Caco-2 (cell line): ENCODE data around the gene TSPAN31. TPM values are rescaled to one million over a fixed set of nuclear protein-coding genes. Genes with fewer than 3 reads are reported as not detected.
A peak's percentile ranks its signal among the peaks of the same experiment; 100 is the strongest.
"Not testable (repeated sequence)": the region's sequence is repeated elsewhere in the genome, so short reads cannot be mapped to it uniquely, and the experiment has no call there.

ENCODE experiments used
- BruUV-seq: library from RNA; stranded (reverse); fragments of 400-500 nt; replicated peaks from 2 replicates; lab custom pipeline; 2021; lab: Mats Ljungman, UMichigan
- CTCF ChIA-PET: fragments of 300-600 bp; sonication (Branson Sonifier 250); formaldehyde crosslinking; loops from one replicate; lab custom pipeline; 2022; ENCODE audit warnings: antibody characterized with exemption; lab: Charles Lee
- POLR2A ChIA-PET: fragments of 300-600 bp; sonication (Branson Sonifier 250); formaldehyde crosslinking; loops from one replicate; lab custom pipeline; 2022; ENCODE audit warnings: antibody characterized with exemption; lab: Charles Lee
- DNase-seq, 2 experiments: peaks; one replicate each; pipeline versions ENCODE4 v3.0.0 to v3.0.0-alpha.2; 2020 to 2022
- H3K27me3 ChIP-seq: replicated peaks from 2 replicates; pipeline ENCODE4 v1.6.0; 2011; ENCODE audit warnings: low read length; ENCODE audit not compliant: control insufficient read depth, insufficient read depth
- H3K36me3 ChIP-seq: 2 replicates; pipeline ENCODE4 v1.5.1; 2011; ENCODE audit warnings: low read length; ENCODE audit not compliant: control insufficient read depth, insufficient read depth
- H3K4me1 ChIP-seq: fragments of 250-450 bp; sonication (Bioruptor Pico); 2 replicates; pipeline ENCODE4 v1.5.1; 2020; ENCODE audit warnings: mild to moderate bottlenecking
- H3K4me3 ChIP-seq: 2 replicates; pipeline ENCODE4 v1.5.1; 2011; ENCODE audit warnings: low read depth, mild to moderate bottlenecking, control low read depth, low read length
- H3K9me3 ChIP-seq: fragments of 250-450 bp; sonication (Bioruptor Pico); 2 replicates; pipeline ENCODE4 v1.5.1; 2020; ENCODE audit warnings: mild to moderate bottlenecking, moderate library complexity
- H3K27ac Mint-ChIP-seq: one replicate; pipeline ENCODE4 v1.8.0; 2022; ENCODE audit warnings: mixed read lengths; ENCODE audit not compliant: unreplicated experiment
- H3K27me3 Mint-ChIP-seq: one replicate; pipeline ENCODE4 v1.8.0; 2022; ENCODE audit warnings: mixed read lengths; ENCODE audit not compliant: insufficient read depth, unreplicated experiment
- H3K36me3 Mint-ChIP-seq: one replicate; pipeline ENCODE4 v1.8.0; 2022; ENCODE audit warnings: mild to moderate bottlenecking, mixed read lengths; ENCODE audit not compliant: insufficient read depth, unreplicated experiment
- H3K4me1 Mint-ChIP-seq: one replicate; pipeline ENCODE4 v1.8.0; 2022; ENCODE audit warnings: low read depth, mixed read lengths; ENCODE audit not compliant: unreplicated experiment
- H3K4me3 Mint-ChIP-seq: one replicate; pipeline ENCODE4 v1.8.0; 2022; ENCODE audit warnings: mild to moderate bottlenecking, moderate library complexity, mixed read lengths; ENCODE audit not compliant: unreplicated experiment
- H3K9me3 Mint-ChIP-seq: one replicate; pipeline ENCODE4 v1.8.0; 2022; ENCODE audit warnings: mixed read lengths; ENCODE audit not compliant: unreplicated experiment
- CTCF ChIP-seq, 2 experiments: fragments of 200-600 bp in 1 of 2; IDR thresholded peaks; 1 replicate in 1 of 2; 2 replicates in 1 of 2; pipeline versions ENCODE4 v1.5.1 to v1.8.0; 2011 to 2022; ENCODE audit warnings: antibody characterized with exemption in 1 of 2, control low read depth in 1 of 2, inconsistent platforms in 1 of 2, low read depth in 1 of 2, low read length in 1 of 2, mild to moderate bottlenecking in 1 of 2, moderate library complexity in 1 of 2; ENCODE audit not compliant: insufficient read depth in 1 of 2, severe bottlenecking in 1 of 2, unreplicated experiment in 1 of 2
- intact Hi-C: fragments of 100-400 bp; cut with micrococcal nuclease; formaldehyde crosslinking; loops from one replicate; pipeline ENCODE4 v1.10.0; 2022; ENCODE audit not compliant: unreplicated experiment
- total RNA-seq: library from RNA; stranded (reverse); gene quantifications from 2 replicates; pipeline ENCODE4 v1.2.3, GENCODE V29; 2022

Gene TSPAN31
- total RNA-seq, 1 experiment from 2014 or later: 23.3 TPM

GRCh38 chr12:57771873-57772428 lies 27.1 kb downstream of the TSPAN31 start, which contains the start of gene METTL1:
Gene METTL1, minus strand, starts transcription at chr12:57772105. Its CDS starts 22 bp downstream, at chr12:57772083.
- DNase-seq: peak; percentile 94 to 96
- no peaks in the 10 kb centered on the region for H3K9me3 ChIP-seq
- H3K27me3 Mint-ChIP-seq: no peaks in the 10 kb centered on the region
- H3K27ac Mint-ChIP-seq: peak within 1 kb of the TSS; percentile 97
- peaks cover 3% of the 10 kb centered on the region for H3K36me3 ChIP-seq
- peaks cover 14% of the 10 kb centered on the region for H3K4me1 ChIP-seq
- no peaks in the 10 kb centered on the region for H3K9me3 Mint-ChIP-seq
- intact Hi-C loops: loop anchor here (1.0 kb wide), 1 partner anchor 10 kb away; the partner anchor contains the start of gene TSFM
- no peak for TF ChIP-seq CTCF (IDR thresholded peaks at IDR 0.05; ENCODE audit: insufficient read depth in 1 of 2, low read depth in 1 of 2, low read length in 1 of 2, severe bottlenecking in 1 of 2, unreplicated experiment in 1 of 2)
- CTCF ChIA-PET: interaction anchor here (0.8 to 1.0 kb wide), 4 partner anchors 9 to 20 kb away, joined by 3 to 6 read pairs (median 4); partner anchors contain the start of genes CDK4 and TSFM
- POLR2A ChIA-PET: interaction anchor here (0.6 to 1.2 kb wide), 9 partner anchors 10 to 169 kb away, joined by 3 to 7 read pairs (median 3); partner anchors contain the start of genes ATP23, CDK4, CTDSP2 and TSPAN31
- BruUV-seq: no TSS peak
- no peaks in the 10 kb centered on the region for H3K27me3 ChIP-seq
- peaks cover 8% of the 10 kb centered on the region for H3K4me1 Mint-ChIP-seq
- peak within 1 kb of the TSS; percentile 82 for H3K4me3 ChIP-seq
- peaks cover 24% of the 10 kb centered on the region for H3K36me3 Mint-ChIP-seq
- peak within 1 kb of the TSS; percentile 88 for H3K4me3 Mint-ChIP-seq

- Histone ChIP-seq H3K4me3 (peak within 1 kb of the TSS; percentile 82), H3K36me3 (peaks cover 3% of the 10 kb centered on the region), H3K27me3 (no peaks in the 10 kb centered on the region), H3K9me3 (no peaks in the 10 kb centered on the region), H3K4me1 (peaks cover 9% of the 10 kb centered on the region)
- Mint-ChIP-seq H3K36me3 (peaks cover 22% of the 10 kb centered on the region), H3K4me3 (peak within 1 kb of the TSS; percentile 88), H3K4me1 (peaks cover 8% of the 10 kb centered on the region), H3K27me3 (no peaks in the 10 kb centered on the region), H3K9me3 (no peaks in the 10 kb centered on the region), H3K27ac (peak within 1 kb of the TSS; percentile 97)
- POLR2A ChIA-PET: interaction anchor here (0.6 to 1.2 kb wide), 9 partner anchors 9 to 168 kb away, joined by 3 to 7 read pairs (median 3); partner anchors contain the start of genes ATP23, CDK4, CTDSP2 and TSPAN31
- peak; percentile 61 to 71 for DNase-seq
- no peak for TF ChIP-seq CTCF (IDR thresholded peaks at IDR 0.05; ENCODE audit: insufficient read depth in 1 of 2, low read depth in 1 of 2, low read length in 1 of 2, severe bottlenecking in 1 of 2, unreplicated experiment in 1 of 2)
- no TSS peak for BruUV-seq
- CTCF ChIA-PET: interaction anchor here (0.8 to 1.0 kb wide), 4 partner anchors 8 to 21 kb away, joined by 3 to 6 read pairs (median 4); partner anchors contain the start of genes CDK4 and TSFM
- intact Hi-C loops: loop anchor here (1.0 kb wide), 1 partner anchor 10 kb away; the partner anchor contains the start of gene TSFM
Measured at GRCh38 chr12:57772429-57773322, 27.8 kb downstream of the TSPAN31 start, which contains the start of gene EEF1AKMT3. Gene EEF1AKMT3, plus strand, starts transcription at chr12:57772614. Its CDS starts 111 bp downstream, at chr12:57772725.

- H3K9me3 Mint-ChIP-seq, H3K27ac Mint-ChIP-seq, H3K27me3 ChIP-seq, H3K4me3 Mint-ChIP-seq, H3K4me1 Mint-ChIP-seq, H3K27me3 Mint-ChIP-seq, H3K9me3 ChIP-seq, POLR2A ChIA-PET, H3K4me1 ChIP-seq, H3K4me3 ChIP-seq, H3K36me3 ChIP-seq, intact Hi-C loops, DNase-seq, BruUV-seq: not testable (repeated sequence)
- H3K36me3 Mint-ChIP-seq: peaks cover 22% of the 10 kb centered on the region
- CTCF ChIA-PET: interaction anchor here (0.8 kb wide), 1 partner anchor 9 kb away, joined by 3 read pairs; no protein-coding TSS in a partner anchor
Measured at GRCh38 chr12:57774634-57775033, 29.8 kb downstream of the TSPAN31 start.
